ENCODE data around the gene TMED8.

DNA sequence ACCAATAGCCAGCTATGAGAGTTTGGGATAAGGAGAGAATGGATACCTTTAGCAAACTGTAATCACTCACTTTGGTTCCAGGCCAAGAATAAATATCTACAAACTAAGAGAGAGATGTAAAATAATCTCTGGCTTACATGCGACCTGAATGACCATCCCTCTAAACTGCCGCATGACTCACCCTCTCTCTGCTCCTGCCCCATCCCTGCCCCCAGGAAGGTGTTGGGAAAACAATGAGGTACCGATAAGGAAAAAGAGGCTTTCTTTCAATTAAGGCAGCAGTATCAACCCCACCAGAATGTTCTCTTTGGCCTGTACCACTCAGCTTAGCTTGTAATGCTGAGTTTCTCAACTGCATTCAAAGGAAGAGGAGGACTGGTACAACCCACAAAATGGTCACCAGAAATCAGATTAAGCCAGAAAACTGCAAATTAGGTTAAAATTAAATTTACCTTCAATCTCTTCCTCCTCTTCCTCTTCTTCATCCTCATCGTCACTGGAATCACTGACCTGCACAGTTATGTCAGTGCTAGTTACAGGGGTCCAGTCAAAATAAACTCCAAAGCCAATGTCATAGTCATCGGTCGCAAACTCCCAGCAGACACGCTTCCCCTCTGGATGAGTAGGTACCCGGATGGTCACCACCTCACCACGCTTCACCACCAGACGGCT is 34.0 kb downstream of the TMED8 start:
- TF ChIP-seq, protein P1, sequence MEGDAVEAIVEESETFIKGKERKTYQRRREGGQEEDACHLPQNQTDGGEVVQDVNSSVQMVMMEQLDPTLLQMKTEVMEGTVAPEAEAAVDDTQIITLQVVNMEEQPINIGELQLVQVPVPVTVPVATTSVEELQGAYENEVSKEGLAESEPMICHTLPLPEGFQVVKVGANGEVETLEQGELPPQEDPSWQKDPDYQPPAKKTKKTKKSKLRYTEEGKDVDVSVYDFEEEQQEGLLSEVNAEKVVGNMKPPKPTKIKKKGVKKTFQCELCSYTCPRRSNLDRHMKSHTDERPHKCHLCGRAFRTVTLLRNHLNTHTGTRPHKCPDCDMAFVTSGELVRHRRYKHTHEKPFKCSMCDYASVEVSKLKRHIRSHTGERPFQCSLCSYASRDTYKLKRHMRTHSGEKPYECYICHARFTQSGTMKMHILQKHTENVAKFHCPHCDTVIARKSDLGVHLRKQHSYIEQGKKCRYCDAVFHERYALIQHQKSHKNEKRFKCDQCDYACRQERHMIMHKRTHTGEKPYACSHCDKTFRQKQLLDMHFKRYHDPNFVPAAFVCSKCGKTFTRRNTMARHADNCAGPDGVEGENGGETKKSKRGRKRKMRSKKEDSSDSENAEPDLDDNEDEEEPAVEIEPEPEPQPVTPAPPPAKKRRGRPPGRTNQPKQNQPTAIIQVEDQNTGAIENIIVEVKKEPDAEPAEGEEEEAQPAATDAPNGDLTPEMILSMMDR (IDR thresholded peaks at IDR 0.05) = no peak
- TF ChIP-seq POLR2A (IDR thresholded peaks at IDR 0.05) (no peak), EP300 (IDR thresholded peaks at IDR 0.05) (no peak)

All from ovary (tissue), 3 donors.